Measurements from ENCODE around the gene ROBO3. TPM values are rescaled to one million over a fixed set of nuclear protein-coding genes. Genes with fewer than 3 reads are reported as not detected.

The ROBO3 gene
- total and polyA plus RNA-seq, 2 experiments from 2014 or later = 12.1 TPM

DNA sequence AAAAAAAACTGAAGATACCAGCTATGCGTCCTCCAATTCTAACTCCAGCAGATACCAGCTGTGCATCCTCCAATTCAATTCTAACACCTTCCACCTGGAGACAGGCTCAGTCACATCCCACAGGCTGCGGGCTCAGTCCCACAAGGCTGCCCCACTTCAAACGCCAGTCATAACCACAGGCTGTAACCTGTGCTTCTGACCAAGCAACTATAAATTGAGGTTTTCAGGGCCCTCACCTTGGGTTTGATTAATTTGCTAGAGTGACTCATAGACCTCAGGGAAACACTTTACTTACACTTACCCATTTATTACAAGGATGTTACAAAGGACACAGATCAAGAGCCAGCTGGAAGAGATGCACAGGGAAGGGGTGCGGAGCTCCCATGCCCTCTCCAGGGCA, 32.7 kb upstream of the ROBO3 start:
- no peak overlapping the region for H3K27ac ChIP-seq
- no peaks in the 10 kb centered on the region for H3K9me2 ChIP-seq (ENCODE audit: insufficient read depth)
- H3K4me3 ChIP-seq = no peak overlapping the region
- H2AFZ ChIP-seq = no peak overlapping the region
- 0 out of 2 replicates have a peak, but pooled peaks cover 3% of the 10 kb centered on the region for H3K4me1 ChIP-seq (ENCODE audit: insufficient read depth)
- no peaks in the 10 kb centered on the region; the same call in 1 of the 2 replicates for H3K27me3 ChIP-seq (replicated peaks; ENCODE audit: insufficient read depth)
- H3K4me2 ChIP-seq (ENCODE audit: unreplicated experiment) = no peak overlapping the region
- no peaks in the 10 kb centered on the region for H3K79me2 ChIP-seq (ENCODE audit: insufficient read depth)
- 0 out of 2 replicates have a peak, but pooled peaks cover 6% of the 10 kb centered on the region for H3F3A ChIP-seq (ENCODE audit: insufficient read depth)
- H3K36me3 ChIP-seq (ENCODE audit: low read depth) = no peaks in the 10 kb centered on the region
- 85 to 90% methylated on average over 4 of the region's 4 CpGs for WGBS, 2 experiments (ENCODE audit: low coverage in 1 of 2, low lambda C conversion rate in 2 of 2, missing lambda C conversion rate in 2 of 2)
- no peaks in the 10 kb centered on the region for H4K20me1 ChIP-seq (ENCODE audit: insufficient read depth)
- TF ChIP-seq EZH2phosphoT487 (IDR thresholded peaks at IDR 0.05; ENCODE audit: insufficient read depth, low read depth) (no peak), EZH2 (IDR thresholded peaks at IDR 0.05; ENCODE audit: insufficient read depth, poor library complexity, severe bottlenecking) (no peak)
- no peak overlapping the region for H3K9ac ChIP-seq
- in situ Hi-C loops (cut with MboI) = loop anchor here (10.0 kb wide), 1 partner anchor 168 kb away; no protein-coding TSS in a partner anchor
- H3K9me3 ChIP-seq (ENCODE audit: low read depth) = no peaks in the 10 kb centered on the region
- DNase-seq = no peak

DNA sequence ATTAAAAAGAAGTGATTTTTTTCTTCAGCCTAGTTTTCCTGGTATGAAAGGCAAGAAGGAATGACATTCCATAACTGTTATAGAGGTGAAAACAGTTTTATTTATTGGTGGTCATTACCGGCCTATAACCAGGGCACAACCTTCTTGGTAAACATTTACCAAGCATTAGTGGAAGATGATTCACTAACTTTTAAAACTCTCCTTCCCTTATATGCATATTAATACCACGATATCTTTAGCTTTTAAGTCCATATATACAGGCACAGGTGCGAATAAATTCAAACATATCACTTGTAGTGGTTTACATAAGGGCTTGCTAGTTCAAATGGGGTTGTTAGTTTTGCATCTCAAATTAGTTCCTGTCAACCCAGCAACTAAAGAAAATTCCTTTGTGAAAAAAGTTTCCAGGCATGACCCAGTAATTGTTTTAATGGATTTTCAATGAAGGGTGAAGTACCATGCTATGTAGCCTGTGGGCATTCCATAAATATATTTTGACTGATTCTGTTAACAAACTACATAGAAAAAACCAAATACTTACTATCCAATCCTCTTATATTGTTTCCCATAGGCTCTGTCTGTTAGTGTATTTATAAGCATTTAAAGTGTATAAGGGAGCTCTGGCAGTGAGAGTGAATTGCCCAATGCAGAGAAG, 30.6 kb upstream of the ROBO3 start:
- H4K20me1 ChIP-seq (ENCODE audit: insufficient read depth) = no peaks in the 10 kb centered on the region
- no peak overlapping the region for H3K4me2 ChIP-seq (ENCODE audit: unreplicated experiment)
- H3K27me3 ChIP-seq (replicated peaks; ENCODE audit: insufficient read depth) = peaks cover 11% of the 10 kb centered on the region
- no peak overlapping the region for H3K4me3 ChIP-seq
- no peak overlapping the region for H3K27ac ChIP-seq
- DNase-seq = no peak
- H3K79me2 ChIP-seq (ENCODE audit: insufficient read depth) = no peaks in the 10 kb centered on the region
- 0 out of 2 replicates have a peak, but pooled peaks cover 3% of the 10 kb centered on the region for H3K4me1 ChIP-seq (ENCODE audit: insufficient read depth)
- H3K36me3 ChIP-seq (ENCODE audit: low read depth) = no peaks in the 10 kb centered on the region
- no peak overlapping the region for H2AFZ ChIP-seq
- no peaks in the 10 kb centered on the region for H3K9me2 ChIP-seq (ENCODE audit: insufficient read depth)
- in situ Hi-C loops (cut with MboI) = loop anchor here (10.0 kb wide), 1 partner anchor 170 kb away; no protein-coding TSS in a partner anchor
- 80 to 85% methylated on average over 3 of the region's 3 CpGs for WGBS, 2 experiments (ENCODE audit: low coverage in 1 of 2, low lambda C conversion rate in 2 of 2, missing lambda C conversion rate in 2 of 2)
- 0 out of 2 replicates have a peak, but pooled peaks cover 6% of the 10 kb centered on the region for H3F3A ChIP-seq (ENCODE audit: insufficient read depth)
- H3K9me3 ChIP-seq (ENCODE audit: low read depth) = no peaks in the 10 kb centered on the region
- no peak overlapping the region for H3K9ac ChIP-seq
- TF ChIP-seq EZH2phosphoT487 (IDR thresholded peaks at IDR 0.05; ENCODE audit: insufficient read depth, low read depth) (no peak), EZH2 (IDR thresholded peaks at IDR 0.05; ENCODE audit: insufficient read depth, poor library complexity, severe bottlenecking) (no peak)

DNA sequence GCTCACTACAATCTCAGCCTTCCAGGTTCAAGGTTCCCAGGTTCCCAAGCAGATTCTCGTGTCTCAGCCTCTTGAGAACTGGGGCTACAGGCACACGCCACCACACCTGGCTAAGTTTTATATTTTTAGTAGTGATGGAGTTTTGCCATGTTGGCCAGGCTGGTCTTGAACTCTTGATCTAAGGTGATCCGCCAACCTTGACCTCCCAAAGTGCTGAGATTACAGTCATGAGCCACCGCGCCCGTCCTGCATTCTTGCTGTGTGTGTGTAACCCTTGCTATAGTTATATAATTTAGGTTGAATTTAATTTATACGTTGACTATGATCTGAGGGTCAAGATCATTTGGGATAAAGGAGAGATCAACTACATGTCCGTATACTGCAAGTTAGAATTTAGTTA, 29.3 kb upstream of the ROBO3 start:
- no peak for DNase-seq
- H3K27ac ChIP-seq = no peak overlapping the region
- H3K4me1 ChIP-seq (ENCODE audit: insufficient read depth) = 0 out of 2 replicates have a peak, but pooled peaks cover 3% of the 10 kb centered on the region
- no peaks in the 10 kb centered on the region for H4K20me1 ChIP-seq (ENCODE audit: insufficient read depth)
- WGBS, 2 experiments (ENCODE audit: low coverage in 1 of 2, low lambda C conversion rate in 2 of 2, missing lambda C conversion rate in 2 of 2) = 84 to 86% methylated on average over 8 of the region's 8 CpGs
- H3K36me3 ChIP-seq (ENCODE audit: low read depth) = no peaks in the 10 kb centered on the region
- no peak overlapping the region for H3K4me3 ChIP-seq
- no peaks in the 10 kb centered on the region for H3K9me3 ChIP-seq (ENCODE audit: low read depth)
- H3F3A ChIP-seq (ENCODE audit: insufficient read depth) = 0 out of 2 replicates have a peak, but pooled peaks cover 6% of the 10 kb centered on the region
- H3K9ac ChIP-seq = no peak overlapping the region
- H3K9me2 ChIP-seq (ENCODE audit: insufficient read depth) = no peaks in the 10 kb centered on the region
- H3K79me2 ChIP-seq (ENCODE audit: insufficient read depth) = no peaks in the 10 kb centered on the region
- TF ChIP-seq EZH2 (IDR thresholded peaks at IDR 0.05; ENCODE audit: insufficient read depth, poor library complexity, severe bottlenecking) = no peak
- TF ChIP-seq EZH2phosphoT487 (IDR thresholded peaks at IDR 0.05; ENCODE audit: insufficient read depth, low read depth) = no peak
- no peak overlapping the region for H3K4me2 ChIP-seq (ENCODE audit: unreplicated experiment)
- H3K27me3 ChIP-seq (replicated peaks; ENCODE audit: insufficient read depth) = peaks cover 24% of the 10 kb centered on the region
- H2AFZ ChIP-seq = peak overlapping the region; percentile 90
- in situ Hi-C loops (cut with MboI) = loop anchor here (10.0 kb wide), 1 partner anchor 171 kb away; no protein-coding TSS in a partner anchor

DNA sequence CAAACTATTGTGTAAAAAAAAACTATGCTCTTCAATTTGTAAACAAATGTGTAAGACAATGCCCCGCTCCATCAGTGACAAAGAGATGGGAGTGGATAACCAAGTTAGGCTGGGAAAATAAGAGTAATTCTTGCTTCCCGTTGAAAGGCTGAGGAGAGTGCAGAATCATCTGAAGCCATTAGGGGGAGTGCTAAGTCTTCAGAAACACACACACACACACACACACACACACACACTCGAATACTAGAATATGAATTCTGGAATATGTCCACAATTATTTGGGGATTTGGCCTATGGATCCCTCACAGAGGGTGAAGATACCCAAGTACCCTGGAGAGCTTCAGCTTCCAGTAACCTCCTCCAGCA, 27.8 kb upstream of the ROBO3 start:
- no peak overlapping the region for H3K4me3 ChIP-seq
- H4K20me1 ChIP-seq (ENCODE audit: insufficient read depth) = no peaks in the 10 kb centered on the region
- peak; percentile 91 for DNase-seq
- no peak for TF ChIP-seq EZH2 (IDR thresholded peaks at IDR 0.05; ENCODE audit: insufficient read depth, poor library complexity, severe bottlenecking)
- TF ChIP-seq EZH2phosphoT487 (IDR thresholded peaks at IDR 0.05; ENCODE audit: insufficient read depth, low read depth) = no peak
- H3K9me3 ChIP-seq (ENCODE audit: low read depth) = no peaks in the 10 kb centered on the region
- H3F3A ChIP-seq (ENCODE audit: insufficient read depth) = 0 out of 2 replicates have a peak, but pooled peaks cover 6% of the 10 kb centered on the region
- no peaks in the 10 kb centered on the region for H3K9me2 ChIP-seq (ENCODE audit: insufficient read depth)
- H3K27ac ChIP-seq = peak overlapping the region; percentile 1; the same call in 1 of the 2 replicates
- in situ Hi-C loops (cut with MboI) = loop anchor here (10.0 kb wide), 1 partner anchor 173 kb away; no protein-coding TSS in a partner anchor
- WGBS, 2 experiments (ENCODE audit: low coverage in 1 of 2, low lambda C conversion rate in 2 of 2, missing lambda C conversion rate in 2 of 2) = 10 to 13% methylated on average over 3 of the region's 3 CpGs
- no peak overlapping the region for H2AFZ ChIP-seq
- no peaks in the 10 kb centered on the region for H3K79me2 ChIP-seq (ENCODE audit: insufficient read depth)
- H3K36me3 ChIP-seq (ENCODE audit: low read depth) = no peaks in the 10 kb centered on the region
- no peak overlapping the region for H3K9ac ChIP-seq
- peaks cover 39% of the 10 kb centered on the region for H3K27me3 ChIP-seq (replicated peaks; ENCODE audit: insufficient read depth)
- peak overlapping the region; percentile 39 for H3K4me2 ChIP-seq (ENCODE audit: unreplicated experiment)
- H3K4me1 ChIP-seq (ENCODE audit: insufficient read depth) = 0 out of 2 replicates have a peak, but pooled peaks cover 3% of the 10 kb centered on the region

Data from GM23248 (cell line).